ENCODE results near the gene WNK2.

Gene WNK2

DNA sequence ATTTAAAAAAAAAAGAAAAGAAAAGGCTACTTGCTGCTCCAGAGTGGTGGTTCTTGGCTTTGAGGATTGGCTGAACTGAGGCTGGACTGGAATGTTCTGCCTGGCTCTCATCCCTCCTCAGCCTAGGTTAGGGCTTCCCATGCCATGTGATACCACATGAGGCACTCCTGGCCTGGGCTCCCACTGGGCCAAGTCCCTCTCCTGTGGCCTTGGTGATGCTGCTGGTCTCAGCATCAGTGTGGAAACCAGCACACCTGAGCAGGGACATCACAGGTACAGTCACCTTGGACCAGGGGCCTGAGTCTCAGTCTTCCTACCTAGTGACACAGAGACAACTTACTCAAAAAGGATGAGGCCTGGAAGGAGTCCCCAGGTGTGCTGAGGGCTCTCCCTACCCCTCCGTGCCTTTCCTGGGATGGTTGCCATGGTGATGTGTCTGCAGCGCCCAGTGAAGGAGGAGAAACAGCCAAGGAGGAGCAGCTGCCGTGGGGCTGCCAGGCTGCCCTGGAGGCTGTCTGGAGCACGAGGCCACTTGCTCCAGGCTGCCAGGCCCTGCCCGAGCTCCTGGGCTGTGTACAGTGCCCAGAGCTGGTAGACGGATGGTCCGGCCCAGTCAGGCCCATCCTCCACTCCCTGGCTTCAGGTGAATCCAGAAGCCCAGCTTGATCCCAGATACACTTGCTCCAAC, 71.0 kb downstream of the WNK2 start:
- DNase-seq (ENCODE audit: low read depth), result no peak

DNA sequence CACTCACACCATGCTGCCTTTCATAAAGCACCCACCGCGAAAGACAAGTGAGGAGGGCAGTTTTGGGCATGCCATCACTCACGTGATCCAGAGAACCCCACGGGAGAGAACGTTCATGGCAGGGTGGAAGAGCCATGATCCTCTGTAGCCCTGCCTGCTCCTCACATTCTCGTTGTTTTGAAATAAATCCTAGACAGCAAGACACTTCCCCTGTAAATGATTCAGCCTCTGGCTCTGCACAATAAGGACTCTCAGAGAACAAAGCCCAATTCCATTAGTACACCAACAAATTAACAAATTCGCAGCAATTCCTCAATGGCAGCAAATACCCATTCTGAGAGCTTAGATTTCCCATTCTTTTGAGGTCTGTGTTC, 71.5 kb downstream of the WNK2 start:
- no peak for DNase-seq (ENCODE audit: low read depth)

DNA sequence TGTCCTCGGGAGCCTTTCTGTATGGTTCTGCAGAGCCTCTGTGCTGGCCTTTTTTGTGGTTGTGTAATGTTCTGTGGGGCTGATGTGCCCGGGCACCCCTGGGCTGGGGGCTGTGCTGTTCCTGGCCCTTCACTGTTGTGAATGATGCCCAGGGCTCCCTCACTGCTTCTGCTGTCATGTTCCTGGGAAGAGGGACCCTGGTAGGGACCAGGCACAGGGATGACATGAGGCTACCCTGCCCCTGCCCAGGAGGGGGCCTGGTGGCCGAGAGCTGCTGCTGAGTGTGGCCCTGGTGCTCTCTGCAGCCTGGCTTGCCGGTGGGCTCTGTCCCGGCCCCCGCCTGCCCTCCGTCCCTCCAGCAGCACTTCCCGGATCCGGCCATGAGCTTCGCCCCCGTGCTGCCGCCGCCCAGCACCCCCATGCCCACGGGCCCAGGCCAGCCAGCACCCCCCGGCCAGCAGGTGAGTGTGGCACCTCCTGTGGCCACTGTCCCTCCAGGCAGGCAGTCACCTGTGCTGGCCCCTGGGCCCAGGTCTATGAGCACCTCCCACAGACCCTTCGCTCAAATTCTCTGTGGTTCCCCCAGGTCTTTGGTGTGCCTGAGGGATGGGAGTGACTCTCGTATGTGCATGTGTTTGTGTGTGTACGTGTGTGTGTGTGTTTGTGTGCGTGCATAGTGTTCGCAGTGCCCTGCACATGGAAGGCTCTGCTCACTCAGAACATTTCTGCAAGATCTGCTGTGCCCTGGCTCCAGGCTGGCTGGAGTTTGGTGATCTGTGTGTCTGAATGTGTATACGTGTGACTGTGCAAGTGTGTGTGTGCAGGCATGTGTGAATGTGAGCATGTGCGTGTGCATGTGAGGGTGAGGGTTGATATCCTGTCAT, 72.3 kb downstream of the WNK2 start:
- DNase-seq (ENCODE audit: low read depth), result no peak

DNA sequence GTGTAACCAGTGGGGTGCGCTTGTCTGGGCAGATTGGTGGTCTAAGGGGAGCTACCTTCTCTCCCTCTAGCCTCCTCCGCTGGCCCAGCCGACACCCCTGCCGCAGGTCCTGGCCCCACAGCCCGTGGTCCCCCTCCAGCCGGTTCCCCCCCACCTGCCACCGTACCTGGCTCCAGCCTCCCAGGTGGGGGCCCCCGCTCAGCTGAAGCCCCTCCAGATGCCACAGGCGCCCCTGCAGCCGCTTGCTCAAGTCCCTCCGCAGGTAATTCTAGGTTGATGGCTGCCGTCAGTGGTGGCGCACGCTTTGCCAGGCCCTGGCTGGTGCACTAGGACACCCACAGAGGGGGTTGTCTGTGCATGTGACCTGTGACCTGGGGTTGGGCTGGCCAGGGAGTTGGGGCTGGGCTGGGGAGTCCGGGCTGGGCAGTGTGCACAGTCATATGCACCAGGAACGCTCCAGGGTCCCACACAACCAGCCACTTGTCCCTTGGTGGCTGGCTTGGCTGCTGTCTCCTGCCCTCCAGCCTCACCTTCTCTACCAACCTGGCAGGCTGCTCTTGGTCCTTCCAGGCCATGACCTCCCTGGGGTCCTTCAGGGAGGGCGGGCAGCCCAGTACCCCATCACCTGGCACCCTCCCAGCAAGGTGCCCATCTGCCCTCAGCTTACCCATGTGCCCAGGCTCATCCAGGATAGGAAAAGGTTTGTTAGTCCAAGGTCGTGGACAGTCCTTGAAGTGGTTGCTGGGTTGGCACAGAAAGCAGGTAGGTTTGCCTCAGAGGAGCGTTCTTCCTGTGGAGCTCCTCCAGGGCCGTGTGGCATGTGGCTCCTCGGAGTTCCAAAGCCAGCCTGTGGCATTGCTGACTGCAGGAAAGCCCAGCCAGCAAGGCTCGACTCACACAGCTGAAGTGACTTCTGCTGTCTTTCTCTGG, 73.2 kb downstream of the WNK2 start:
- no peak for DNase-seq (ENCODE audit: low read depth)

DNA sequence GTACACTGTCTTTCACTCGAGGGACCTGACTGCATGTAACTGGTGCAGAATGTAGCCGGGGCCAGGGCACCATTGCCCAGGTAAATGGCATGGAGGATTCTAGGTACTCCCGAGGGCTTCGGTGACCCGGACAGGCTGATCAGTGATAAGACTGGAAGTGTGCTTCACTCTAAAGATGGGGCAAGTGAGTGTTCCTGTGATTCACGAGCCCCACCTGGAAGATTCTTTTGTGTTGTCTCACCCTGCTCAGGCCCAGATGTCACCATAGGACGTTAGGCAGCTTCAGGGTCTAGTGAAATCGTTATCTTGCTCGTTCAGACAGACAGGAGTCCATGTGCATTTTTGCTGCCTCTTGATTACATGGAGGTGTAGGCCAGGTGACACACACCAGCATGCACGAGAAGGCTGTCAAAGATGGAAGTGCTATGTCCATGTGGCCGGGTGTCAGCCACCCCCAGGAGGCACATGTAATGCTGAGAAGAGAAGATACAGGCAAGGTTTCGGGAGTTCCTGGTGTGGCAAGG, 73.9 kb downstream of the WNK2 start:
- DNase-seq (ENCODE audit: low read depth), result no peak

DNA sequence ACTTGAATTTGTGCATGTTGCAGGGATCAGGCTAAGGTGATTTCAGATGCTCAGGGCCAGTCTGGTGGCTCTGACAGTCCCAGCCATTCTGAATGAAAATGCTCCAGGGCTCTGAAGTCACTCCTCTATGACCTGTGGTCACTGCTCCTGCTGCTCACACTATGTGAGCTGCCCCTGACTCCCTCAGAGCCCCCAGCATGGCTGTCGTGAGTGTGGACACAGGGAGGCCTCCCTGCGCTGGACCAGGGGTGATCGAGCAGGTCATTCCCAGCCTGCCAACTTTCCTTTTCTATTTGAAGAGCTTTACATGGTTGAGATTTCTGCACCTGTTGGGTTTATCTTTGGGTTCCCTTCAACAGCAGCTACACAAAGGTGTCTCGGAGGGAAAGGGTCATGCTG, 74.5 kb downstream of the WNK2 start:
- no peak for DNase-seq (ENCODE audit: low read depth)

DNA sequence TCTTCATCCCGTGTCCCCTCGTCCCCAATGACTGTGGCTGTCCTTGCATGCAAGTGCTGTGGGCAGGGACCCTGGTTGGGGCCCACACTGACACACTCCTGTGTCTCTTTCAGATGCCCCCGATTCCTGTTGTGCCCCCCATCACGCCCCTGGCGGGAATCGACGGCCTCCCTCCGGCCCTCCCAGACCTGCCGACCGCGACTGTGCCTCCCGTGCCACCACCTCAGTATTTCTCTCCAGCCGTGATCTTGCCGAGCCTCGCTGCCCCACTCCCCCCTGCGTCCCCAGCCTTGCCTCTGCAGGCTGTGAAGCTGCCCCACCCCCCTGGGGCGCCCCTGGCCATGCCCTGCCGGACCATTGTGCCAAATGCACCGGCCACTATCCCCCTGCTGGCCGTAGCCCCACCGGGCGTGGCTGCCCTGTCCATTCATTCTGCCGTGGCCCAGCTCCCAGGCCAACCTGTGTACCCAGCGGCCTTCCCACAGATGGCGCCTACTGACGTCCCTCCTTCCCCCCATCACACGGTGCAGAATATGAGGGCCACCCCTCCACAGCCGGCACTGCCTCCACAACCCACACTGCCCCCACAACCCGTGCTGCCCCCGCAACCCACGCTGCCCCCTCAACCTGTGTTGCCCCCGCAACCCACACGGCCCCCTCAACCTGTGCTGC, 75.0 kb downstream of the WNK2 start:
- DNase-seq (ENCODE audit: low read depth), result no peak

DNA sequence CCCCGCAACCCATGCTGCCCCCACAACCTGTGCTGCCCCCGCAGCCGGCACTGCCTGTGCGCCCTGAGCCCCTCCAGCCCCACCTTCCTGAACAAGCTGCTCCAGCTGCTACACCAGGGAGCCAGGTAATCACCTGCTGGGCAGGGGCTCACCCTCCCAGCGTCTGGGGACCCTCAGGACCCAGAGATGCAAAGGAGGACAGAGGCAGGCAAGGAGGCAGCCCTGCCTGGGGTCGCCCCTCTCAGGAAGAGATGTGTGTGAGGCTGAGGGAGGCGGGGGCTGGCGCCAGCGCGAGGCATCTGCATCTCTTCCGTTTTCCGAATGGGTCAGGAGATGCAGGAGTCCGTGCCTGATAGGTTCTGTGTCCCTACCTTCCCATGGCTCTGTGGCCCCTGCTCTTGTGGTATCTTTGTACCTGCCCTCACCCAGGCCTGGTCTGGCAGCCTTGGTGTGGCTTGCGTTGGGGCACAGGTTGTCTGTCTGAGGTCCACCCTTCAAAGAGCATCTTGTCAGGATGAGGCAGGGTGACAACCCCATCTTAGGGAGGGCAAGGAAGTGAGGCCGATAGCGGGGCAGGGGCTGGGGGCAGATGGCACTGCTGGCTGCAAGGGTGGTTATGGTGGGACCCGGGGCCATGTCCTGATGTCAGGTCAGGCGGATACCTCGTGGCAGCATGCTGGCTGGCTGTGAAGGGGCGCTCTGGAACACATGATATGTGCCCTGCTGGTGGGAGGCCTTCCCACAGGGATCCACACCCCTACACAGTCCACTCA, 75.7 kb downstream of the WNK2 start:
- DNase-seq (ENCODE audit: low read depth), result no peak

DNA sequence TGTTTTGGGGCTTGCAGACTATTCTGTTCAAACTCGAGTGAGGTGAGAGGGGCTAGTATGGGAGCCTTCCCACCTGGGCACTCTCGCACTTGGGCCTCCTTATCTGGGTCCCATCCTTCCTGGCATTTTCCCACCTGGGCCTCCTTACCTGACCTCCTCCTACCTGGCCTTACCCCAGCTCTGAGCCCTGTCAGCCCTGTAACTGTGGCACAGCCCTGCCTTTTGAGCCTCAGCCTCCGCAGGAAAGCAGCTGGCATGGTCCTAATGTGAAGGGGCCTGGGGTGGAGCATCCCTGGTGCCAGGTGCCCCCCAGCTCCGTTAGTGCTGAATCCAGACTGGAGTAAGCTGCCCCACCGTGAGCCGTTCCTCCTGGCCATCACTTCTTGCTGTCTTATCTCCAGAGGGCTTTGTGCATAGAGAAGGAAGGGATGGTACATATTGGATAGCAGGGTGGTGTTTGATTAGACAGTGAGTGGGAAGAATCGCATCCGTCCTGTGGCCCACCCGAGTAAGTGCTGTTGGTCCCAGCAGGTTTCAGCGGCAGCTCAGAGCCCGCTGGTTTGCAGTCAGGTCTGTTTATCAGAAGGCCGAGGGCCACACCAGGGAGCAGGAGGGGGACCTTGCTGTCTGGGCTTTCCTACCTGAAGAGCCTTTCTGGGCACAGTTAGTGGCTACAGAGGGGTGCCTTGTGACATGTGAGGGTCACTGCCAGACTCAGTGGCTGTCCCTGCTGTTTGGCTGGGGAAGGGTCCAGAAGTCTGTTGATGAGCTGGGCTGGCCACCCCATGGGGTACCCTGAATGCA, 76.5 kb downstream of the WNK2 start:
- DNase-seq (ENCODE audit: low read depth), result no peak

DNA sequence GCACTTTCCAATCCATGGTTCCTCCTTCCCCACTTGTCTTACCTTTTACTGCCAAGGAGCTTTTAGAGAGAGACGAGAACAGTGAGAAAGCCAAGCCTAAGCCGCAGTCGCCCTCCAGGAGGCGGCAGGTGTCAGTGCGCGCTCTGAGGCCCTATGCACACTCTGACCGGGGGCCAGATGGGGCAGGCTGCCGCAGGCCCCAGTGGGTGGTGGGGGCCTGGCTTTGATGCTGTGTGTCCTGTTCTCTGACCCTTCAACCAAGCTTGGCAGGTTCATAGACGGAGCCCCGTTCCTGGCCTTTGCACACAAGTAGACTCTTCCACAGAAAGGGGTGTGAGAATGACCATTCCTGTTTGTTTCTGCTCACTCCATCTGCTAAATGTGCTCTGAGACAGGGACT, 77.3 kb downstream of the WNK2 start:
- no peak for DNase-seq (ENCODE audit: low read depth)

DNA sequence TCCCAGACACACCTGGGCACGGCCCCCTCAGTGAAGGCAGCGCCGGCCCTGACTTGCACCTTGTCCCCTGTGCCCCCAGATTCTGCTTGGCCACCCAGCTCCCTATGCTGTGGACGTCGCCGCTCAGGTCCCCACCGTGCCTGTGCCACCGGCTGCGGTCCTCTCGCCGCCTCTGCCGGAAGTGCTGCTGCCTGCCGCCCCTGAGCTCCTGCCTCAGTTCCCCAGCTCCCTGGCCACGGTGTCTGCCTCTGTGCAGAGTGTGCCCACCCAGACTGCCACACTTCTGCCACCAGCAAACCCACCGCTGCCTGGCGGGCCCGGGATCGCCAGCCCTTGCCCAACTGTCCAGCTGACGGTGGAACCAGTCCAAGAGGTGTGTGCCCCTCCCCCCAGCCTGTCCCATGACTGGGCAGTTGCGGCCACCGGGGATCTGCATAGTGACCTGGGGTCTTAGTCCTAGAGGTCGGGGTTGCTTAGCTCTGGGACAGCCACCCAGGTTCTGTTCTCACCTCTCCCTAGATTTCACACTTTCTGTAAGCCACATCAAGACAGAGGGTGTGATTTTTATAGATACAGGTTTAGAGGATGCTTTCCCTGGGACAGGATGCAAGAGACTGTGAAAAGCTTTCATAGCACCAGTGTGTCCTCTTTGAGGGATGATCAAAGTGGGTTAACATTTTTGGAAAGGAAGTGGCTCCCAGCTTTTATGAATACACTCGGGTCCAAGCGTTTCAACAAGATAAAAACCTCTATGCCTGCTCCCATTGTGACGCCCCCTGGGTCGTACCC, 78.0 kb downstream of the WNK2 start:
- DNase-seq (ENCODE audit: low read depth), result no peak

DNA sequence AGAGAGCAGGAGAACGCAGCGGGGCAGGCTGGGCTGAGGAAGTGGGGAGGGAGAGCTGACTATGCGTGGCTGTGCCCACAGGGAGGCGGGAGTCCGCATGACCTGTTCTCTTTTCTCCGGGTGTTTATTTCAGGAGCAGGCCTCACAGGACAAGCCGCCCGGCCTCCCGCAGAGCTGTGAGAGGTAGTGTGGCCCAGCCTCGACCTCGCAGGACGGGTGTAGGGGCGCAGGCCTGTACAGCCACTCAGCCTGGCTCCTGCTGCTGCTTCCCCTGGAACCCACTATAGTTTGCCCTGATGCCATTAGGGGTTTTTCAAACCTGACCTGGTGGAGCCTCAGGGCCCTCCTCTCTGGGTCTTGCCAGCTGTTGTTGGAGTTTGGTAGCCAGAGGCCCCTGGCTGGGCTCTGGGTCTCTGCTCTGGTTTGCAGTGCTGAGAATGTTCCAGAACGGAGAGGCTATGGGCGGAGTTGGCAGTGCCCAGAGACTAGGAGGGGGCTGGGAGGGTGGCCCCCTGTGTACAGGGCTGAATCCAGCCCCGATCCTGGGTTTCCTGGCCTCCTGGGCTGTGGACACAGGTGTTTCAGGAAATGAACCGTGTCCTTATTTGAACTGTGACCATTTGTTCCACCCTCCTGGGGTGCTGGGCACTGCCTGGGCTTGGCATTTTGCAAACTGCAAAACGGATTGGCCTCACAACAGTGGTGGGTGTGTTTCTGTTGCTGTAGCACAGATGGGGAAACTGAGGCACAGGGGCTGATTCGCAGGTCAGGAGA, 78.8 kb downstream of the WNK2 start:
- no peak for DNase-seq (ENCODE audit: low read depth)

DNA sequence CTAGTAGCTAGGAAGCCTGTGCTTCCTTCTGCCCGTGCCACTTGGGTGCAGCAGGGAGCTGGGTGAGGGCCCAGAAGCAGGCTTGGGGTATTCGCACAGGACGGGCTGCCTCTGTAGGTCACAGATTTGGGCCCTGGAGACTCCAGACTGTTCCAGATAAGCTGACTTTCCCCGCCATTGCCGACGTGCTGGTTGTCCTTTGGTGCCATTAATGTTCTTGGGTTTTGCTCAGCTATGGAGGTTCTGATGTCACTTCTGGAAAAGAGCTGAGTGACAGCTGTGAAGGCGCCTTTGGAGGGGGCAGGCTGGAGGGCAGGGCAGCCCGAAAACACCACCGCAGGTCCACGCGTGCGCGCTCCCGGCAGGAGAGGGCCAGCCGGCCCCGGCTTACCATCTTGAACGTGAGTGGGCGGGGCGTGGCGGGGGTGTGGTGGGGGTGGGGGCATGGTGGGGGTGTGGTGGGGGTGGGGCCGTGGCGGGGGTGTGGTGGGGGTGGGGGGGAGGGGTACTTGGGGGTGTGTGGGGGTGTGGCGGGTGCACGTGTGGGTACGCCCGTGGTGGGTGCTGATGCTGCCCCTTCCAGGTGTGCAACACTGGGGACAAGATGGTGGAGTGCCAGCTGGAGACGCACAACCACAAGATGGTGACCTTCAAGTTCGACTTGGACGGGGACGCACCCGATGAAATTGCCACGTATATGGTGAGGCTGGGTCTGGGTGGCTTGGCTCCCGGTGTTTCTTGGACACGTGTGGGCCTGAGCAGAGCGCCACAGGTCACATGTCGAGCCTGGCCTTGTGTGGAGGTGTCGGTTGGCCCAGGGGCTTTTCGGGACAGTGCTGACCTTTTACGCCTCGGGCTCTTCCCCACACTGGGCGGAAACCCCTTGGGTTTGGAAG, 79.6 kb downstream of the WNK2 start:
- DNase-seq (ENCODE audit: low read depth), result no peak

DNA sequence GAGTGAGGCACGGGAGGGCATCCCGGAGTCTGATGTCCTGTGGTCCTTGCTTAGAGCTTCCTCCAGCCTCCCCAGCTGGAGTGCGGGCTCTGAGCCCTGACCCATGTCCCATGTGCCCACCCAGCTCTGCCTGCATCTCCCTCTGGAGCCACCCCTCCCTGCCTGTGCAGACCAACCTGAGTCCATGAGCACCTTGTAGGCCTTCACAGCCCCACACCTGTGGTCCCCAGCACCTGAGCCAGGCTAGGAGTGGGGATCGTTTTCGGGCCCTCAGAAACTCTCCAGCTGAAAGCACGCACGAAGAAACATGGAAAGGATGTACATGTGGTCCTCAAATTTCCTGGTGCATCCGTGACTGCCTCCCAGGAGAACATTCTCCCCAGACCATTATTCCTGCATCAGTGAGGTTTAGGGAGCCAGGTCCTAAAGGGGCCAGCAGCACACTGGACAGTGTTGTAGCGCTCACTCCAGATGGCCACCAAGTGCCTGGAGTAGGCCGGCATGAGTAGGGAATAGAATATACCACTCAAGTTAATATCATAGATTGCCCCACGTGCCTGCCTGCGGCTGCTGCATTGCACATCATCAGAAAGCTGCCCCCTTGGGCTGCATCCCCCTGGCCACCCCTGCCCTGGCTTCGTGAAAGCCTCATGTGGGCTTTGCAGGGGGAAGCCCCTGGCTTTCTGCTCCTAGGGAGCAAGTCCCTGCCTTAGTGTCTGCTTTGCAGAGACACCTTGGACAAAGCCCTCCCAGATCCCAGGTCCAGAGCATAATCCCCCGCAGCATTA, 80.6 kb downstream of the WNK2 start:
- DNase-seq (ENCODE audit: low read depth), result no peak

DNA sequence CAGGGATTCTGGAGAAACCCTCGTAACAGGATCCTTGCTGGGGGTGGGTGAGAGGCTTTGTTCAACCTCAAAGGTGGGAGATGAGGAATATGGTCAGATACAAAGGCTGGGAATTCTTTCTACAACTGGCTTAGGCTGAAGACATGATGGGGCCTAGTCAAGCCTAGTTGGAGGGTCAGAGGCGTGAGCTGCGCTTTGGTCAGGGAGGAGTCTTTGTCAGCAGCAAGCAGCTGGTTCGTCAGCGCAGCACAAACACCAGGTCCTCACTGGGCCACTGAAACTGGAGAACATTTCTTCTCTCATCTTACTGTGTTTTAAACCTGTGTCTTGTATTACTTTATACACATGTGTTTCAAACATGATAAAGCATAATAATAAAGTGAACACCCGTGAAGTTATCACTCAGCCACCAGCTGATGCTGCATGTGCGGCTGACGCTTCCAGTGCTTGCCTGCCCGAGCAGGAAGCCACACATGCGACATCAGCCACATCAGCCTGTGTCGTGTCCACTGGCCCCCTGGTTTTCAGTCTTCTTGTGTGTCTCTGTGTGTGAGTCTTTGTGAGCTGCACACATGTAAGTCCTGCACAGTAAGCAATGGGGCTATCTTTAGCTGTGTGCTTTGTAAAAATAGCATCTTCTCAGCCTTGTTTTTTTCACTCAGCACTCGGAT, 81.5 kb downstream of the WNK2 start:
- DNase-seq (ENCODE audit: low read depth), result no peak

DNA sequence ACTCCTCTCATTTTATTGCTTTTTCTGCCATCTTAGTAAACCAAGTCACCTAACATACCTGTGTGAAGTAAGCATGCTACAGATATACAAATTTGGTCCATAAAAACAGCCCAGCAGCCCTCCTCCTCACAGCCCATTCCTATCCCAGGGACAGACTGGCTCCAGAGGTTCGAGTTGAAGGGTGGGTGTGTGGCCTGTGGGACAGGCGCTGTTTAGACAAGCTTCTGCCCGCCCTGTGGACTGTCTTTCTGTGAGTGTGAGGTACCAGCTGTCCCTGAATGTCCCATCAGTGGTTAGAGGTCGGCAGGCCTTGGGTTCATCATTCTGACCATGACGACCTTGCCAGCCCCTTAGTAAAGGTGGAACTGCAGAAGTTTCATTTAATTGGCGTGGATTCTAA, 82.0 kb downstream of the WNK2 start:
- DNase-seq (ENCODE audit: low read depth), result no peak

Data from EH (cell line).